GM21515 (cell line): ENCODE data around the gene ADK.
"Not testable (repeated sequence)": the region's sequence is repeated elsewhere in the genome, so short reads cannot be mapped to it uniquely, and the experiment has no call there.

Experiments used
- ATAC-seq: cut with Tn5 transposase; IDR thresholded peaks from one replicate; pipeline ENCODE4 v1.9.1; 2021; ENCODE audit not compliant: unreplicated experiment

ADK gene

GRCh38 chr10:74140553-74140952, 10.5 kb upstream of the ADK start:
- ATAC-seq, result no peak

GRCh38 chr10:74145133-74145532, 5.9 kb upstream of the ADK start:
- no peak for ATAC-seq

- ATAC-seq, result not testable (repeated sequence)
Measured at GRCh38 chr10:74146980-74147379, 4.0 kb upstream of the ADK start.

GRCh38 chr10:74150204-74150989, 624 bp upstream of the ADK start, which contains the start of gene AP3M1:
Gene AP3M1 (minus strand): TSS chr10:74150828. CDS start chr10:74138379, 12,449 bp downstream.
- ATAC-seq, result peak; percentile 34

- no peak for ATAC-seq
Measured at GRCh38 chr10:74151879-74152722, 1.1 kb downstream of the ADK start.

- ATAC-seq, result no peak
Measured at GRCh38 chr10:74153123-74153522, 2.1 kb downstream of the ADK start.

GRCh38 chr10:74153676-74154075, 2.7 kb downstream of the ADK start:
- no peak for ATAC-seq

GRCh38 chr10:74156919-74157289, 5.9 kb downstream of the ADK start:
- ATAC-seq, result no peak

GRCh38 chr10:74160013-74160412, 9.0 kb downstream of the ADK start:
- no peak for ATAC-seq

GRCh38 chr10:74163319-74164068, 12.5 kb downstream of the ADK start:
- ATAC-seq, result no peak

- ATAC-seq, result no peak
Measured at GRCh38 chr10:74164716-74165529, 13.9 kb downstream of the ADK start.

GRCh38 chr10:74165530-74165901, 14.5 kb downstream of the ADK start:
- no peak for ATAC-seq

GRCh38 chr10:74167443-74167842, 16.4 kb downstream of the ADK start:
- no peak for ATAC-seq

- no peak for ATAC-seq
Measured at GRCh38 chr10:74171625-74172024, 20.6 kb downstream of the ADK start.

- no peak for ATAC-seq
Measured at GRCh38 chr10:74174521-74174920, 23.5 kb downstream of the ADK start.

GRCh38 chr10:74175510-74176379, 24.7 kb downstream of the ADK start:
- no peak for ATAC-seq

GRCh38 chr10:74176380-74177139, 25.5 kb downstream of the ADK start:
- ATAC-seq, result peak; percentile 91

GRCh38 chr10:74177140-74177677, 26.2 kb downstream of the ADK start:
- ATAC-seq, result no peak
